H9 (cell line): ENCODE data around the gene NEAT1. TPM values are rescaled to one million over a fixed set of nuclear protein-coding genes. Genes with fewer than 3 reads are reported as not detected.

Source experiments
- DNase-seq: peaks from one replicate; pipeline ENCODE4 v3.0.0-alpha.2; 2017
- H2AFZ ChIP-seq: one replicate; pipeline ENCODE4 v1.6.1; 2013; ENCODE audit warnings: mild to moderate bottlenecking, low read length, control low read depth, moderate library complexity
- H2AK5ac ChIP-seq: 2 replicates; pipeline ENCODE4 v1.6.1; 2013; ENCODE audit warnings: low read length, control low read depth, mixed read lengths; ENCODE audit not compliant: insufficient read length
- H2BK120ac ChIP-seq: one replicate; pipeline ENCODE4 v1.6.1; 2013; ENCODE audit warnings: low read depth, mild to moderate bottlenecking, low read length, control low read depth, inconsistent platforms; ENCODE audit not compliant: poor library complexity, severe bottlenecking
- H2BK12ac ChIP-seq: 2 replicates; pipeline ENCODE4 v1.6.1; 2013; ENCODE audit warnings: low read length, control low read depth, mixed read lengths, low read depth; ENCODE audit not compliant: insufficient read length
- H2BK15ac ChIP-seq: 2 replicates; pipeline ENCODE4 v1.6.1; 2013; ENCODE audit warnings: low read depth, low read length, control low read depth
- H2BK20ac ChIP-seq: one replicate; pipeline ENCODE4 v1.6.1; 2013; ENCODE audit warnings: low read depth, mild to moderate bottlenecking, low read length, control low read depth, inconsistent platforms; ENCODE audit not compliant: poor library complexity, severe bottlenecking
- H2BK5ac ChIP-seq: 2 replicates; pipeline ENCODE4 v1.6.1; 2013; ENCODE audit warnings: low read length, control low read depth, mixed read lengths; ENCODE audit not compliant: insufficient read length
- H3K14ac ChIP-seq: 2 replicates; pipeline ENCODE4 v1.6.1; 2013; ENCODE audit warnings: low read length, control low read depth; ENCODE audit not compliant: insufficient read depth
- H3K18ac ChIP-seq: 2 replicates; pipeline ENCODE4 v1.6.1; 2013; ENCODE audit warnings: low read depth, mild to moderate bottlenecking, mixed read lengths, low read length, control low read depth; ENCODE audit not compliant: insufficient read length
- H3K23ac ChIP-seq: 2 replicates; pipeline ENCODE4 v1.6.1; 2013; ENCODE audit warnings: low read length, control low read depth, mixed read lengths, low read depth; ENCODE audit not compliant: insufficient read length
- H3K23me2 ChIP-seq: 2 replicates; pipeline ENCODE4 v1.6.1; 2013; ENCODE audit warnings: low read depth, mild to moderate bottlenecking, mixed read lengths, low read length, control low read depth; ENCODE audit not compliant: insufficient read length, poor library complexity, severe bottlenecking
- H3K27ac ChIP-seq: 2 replicates; pipeline ENCODE4 v1.5.1; 2013; ENCODE audit warnings: low read length, control low read depth, mixed read lengths, low read depth; ENCODE audit not compliant: insufficient read length
- H3K27me3 ChIP-seq: 2 replicates; pipeline ENCODE4 v1.6.1; 2013; ENCODE audit warnings: low read length, control low read depth, inconsistent platforms; ENCODE audit not compliant: insufficient read depth
- H3K4ac ChIP-seq: 2 replicates; pipeline ENCODE4 v1.6.1; 2013; ENCODE audit warnings: low read depth, mild to moderate bottlenecking, control low read depth, inconsistent platforms, low read length, moderate library complexity
- H3K4me1 ChIP-seq: 2 replicates; pipeline ENCODE4 v1.6.1; 2013; ENCODE audit warnings: low read length, control low read depth, inconsistent platforms; ENCODE audit not compliant: insufficient read depth
- H3K4me2 ChIP-seq: 2 replicates; pipeline ENCODE4 v1.6.1; 2013; ENCODE audit warnings: low read length, control low read depth, mixed read lengths; ENCODE audit not compliant: insufficient read length, insufficient read depth
- H3K56ac ChIP-seq: 2 replicates; pipeline ENCODE4 v1.6.1; 2013; ENCODE audit warnings: low read depth, mild to moderate bottlenecking, mixed read lengths, low read length, control low read depth; ENCODE audit not compliant: insufficient read length
- H3K79me1 ChIP-seq: 2 replicates; pipeline ENCODE4 v1.6.1; 2013; ENCODE audit warnings: low read depth, mild to moderate bottlenecking, moderate library complexity, low read length, control low read depth, inconsistent platforms; ENCODE audit not compliant: insufficient read depth, poor library complexity, severe bottlenecking
- H3K79me2 ChIP-seq: 2 replicates; pipeline ENCODE4 v1.6.1; 2013; ENCODE audit warnings: low read length, control low read depth, inconsistent platforms; ENCODE audit not compliant: insufficient read depth
- H3K9ac ChIP-seq: 2 replicates; pipeline ENCODE4 v1.6.1; 2013; ENCODE audit warnings: low read length, control low read depth, mixed read lengths; ENCODE audit not compliant: insufficient read length; ENCODE audit errors: extremely low read depth
- H3K9me3 ChIP-seq: one replicate; pipeline ENCODE4 v1.6.1; 2013; ENCODE audit warnings: low read depth, low read length, inconsistent platforms; ENCODE audit not compliant: control insufficient read depth
- H3T11ph ChIP-seq: one replicate; pipeline ENCODE4 v1.6.1; 2013; ENCODE audit warnings: mild to moderate bottlenecking, low read length, control low read depth, inconsistent platforms
- H4K20me1 ChIP-seq: one replicate; pipeline ENCODE4 v1.6.1; 2013; ENCODE audit not compliant: control insufficient read depth, insufficient read length, insufficient read depth
- H4K5ac ChIP-seq: 2 replicates; pipeline ENCODE4 v1.6.1; 2013; ENCODE audit warnings: low read depth, mild to moderate bottlenecking, mixed read lengths, low read length, control low read depth; ENCODE audit not compliant: insufficient read length
- H4K8ac ChIP-seq: replicated peaks from 2 replicates; pipeline ENCODE4 v1.6.1; 2013; ENCODE audit warnings: low read length, control low read depth, mixed read lengths, low read depth; ENCODE audit not compliant: insufficient read length
- H4K91ac ChIP-seq: 2 replicates; pipeline ENCODE4 v1.6.1; 2013; ENCODE audit warnings: low read depth, mild to moderate bottlenecking, moderate library complexity, mixed read lengths, low read length, control low read depth; ENCODE audit not compliant: insufficient read length
- H3K27ac Mint-ChIP-seq, 3 experiments: 2 replicates in 2 of 3; 3 replicates in 1 of 3; pipeline ENCODE4 v1.8.0; 2020 to 2021; ENCODE audit warnings: mixed read lengths in 3 of 3, mild to moderate bottlenecking in 1 of 3, moderate library complexity in 1 of 3
- H3K27me3 Mint-ChIP-seq: 2 replicates; pipeline ENCODE4 v1.8.0; 2021; ENCODE audit warnings: low read depth, mild to moderate bottlenecking, moderate library complexity, mixed read lengths
- H3K36me3 Mint-ChIP-seq, 3 experiments: 2 replicates in 2 of 3; 3 replicates in 1 of 3; pipeline ENCODE4 v1.8.0; 2020 to 2021; ENCODE audit warnings: low read depth in 3 of 3, mixed read lengths in 3 of 3; ENCODE audit not compliant: insufficient read depth in 1 of 3
- H3K4me1 Mint-ChIP-seq, 2 experiments: 2 replicates each; pipeline ENCODE4 v1.8.0; 2020; ENCODE audit warnings: mixed read lengths in 2 of 2
- H3K4me3 Mint-ChIP-seq, 2 experiments: 2 replicates in 1 of 2; 3 replicates in 1 of 2; pipeline ENCODE4 v1.8.0; 2020 to 2021; ENCODE audit warnings: mild to moderate bottlenecking in 2 of 2, mixed read lengths in 2 of 2, moderate library complexity in 1 of 2
- H3K9me3 Mint-ChIP-seq, 2 experiments: 2 replicates in 1 of 2; 3 replicates in 1 of 2; pipeline ENCODE4 v1.8.0; 2020; ENCODE audit warnings: mild to moderate bottlenecking in 2 of 2, mixed read lengths in 2 of 2, moderate library complexity in 1 of 2
- WGBS: extraction: QIAGEN DNeasy Blood & Tissue Kit; methylation state at CpG from one replicate; pipeline ENCODE4 v1.1.7; 2013; ENCODE audit warnings: missing lambda C conversion rate, low lambda C conversion rate, mixed read lengths; ENCODE audit not compliant: insufficient read length; ENCODE audit errors: extremely low coverage; 5-methylcytosine and 5-hydroxymethylcytosine counted together
- total RNA-seq: library from RNA; stranded (reverse); gene quantifications from 2 replicates; pipeline ENCODE4 v1.2.1, GENCODE V29; 2021
- TF ChIP-seq, protein P1 (sequence below): fragments of 200-600 bp; sonication (generic); conservative IDR thresholded peaks from 3 replicates; pipeline ENCODE4 v1.8.0; 2021; ENCODE audit warnings: antibody characterized with exemption, mild to moderate bottlenecking

Gene NEAT1
- total RNA-seq, 1 experiment from 2014 or later, result 12.7 TPM

DNA sequence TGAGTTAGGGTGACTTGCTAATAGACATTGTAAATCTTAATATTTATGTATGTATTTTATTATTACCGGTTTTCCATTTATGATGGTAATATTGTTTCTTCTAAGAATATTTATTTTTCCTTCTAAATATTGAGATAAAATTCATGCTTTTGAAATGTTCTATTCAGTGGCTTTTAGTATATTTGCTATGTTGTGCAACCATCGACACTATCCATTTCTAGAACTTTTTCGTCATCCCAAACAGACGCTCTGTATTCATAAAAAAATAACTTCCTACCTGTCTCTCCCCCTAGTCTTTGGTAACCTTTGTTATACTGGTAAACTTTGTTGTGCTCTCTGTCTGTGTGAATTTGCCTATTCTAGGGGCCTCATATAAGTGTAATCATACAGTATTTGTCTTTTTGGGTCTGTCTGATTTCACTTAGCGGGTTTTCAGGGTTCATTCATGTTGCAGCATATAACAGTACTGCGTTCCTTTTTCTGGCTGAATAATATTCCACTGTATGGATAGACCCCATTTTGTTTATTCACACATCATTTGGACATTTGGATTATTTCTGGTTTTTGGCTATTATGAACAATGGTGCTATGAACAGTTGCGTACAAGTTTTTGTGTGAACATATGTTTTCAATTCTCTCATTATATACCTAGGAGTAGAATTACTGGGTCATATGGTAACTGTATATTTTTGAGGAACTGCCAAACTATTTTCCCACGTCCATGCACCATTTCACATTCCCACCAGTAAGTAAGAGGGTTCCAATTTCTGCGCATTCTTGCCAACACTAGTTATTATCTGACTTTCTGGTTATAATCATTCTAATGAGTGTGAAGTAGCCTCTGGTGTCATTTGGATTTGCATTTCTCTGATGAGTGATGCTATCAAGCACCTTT lies 15.9 kb downstream of the NEAT1 start:
- Mint-ChIP-seq H3K4me1 (peaks cover 0 to 4% of the 10 kb centered on the region in 2 experiments; a peak in 2 of 4 replicates), H3K36me3 (no peaks in the 10 kb centered on the region), H3K4me3 (no peak overlapping the region), H3K9me3 (no peaks in the 10 kb centered on the region), H3K27me3 (peaks cover 3% of the 10 kb centered on the region; the same call in 1 of the 2 replicates), H3K27ac (no peak overlapping the region)
- Histone ChIP-seq H3K9me3 (no peaks in the 10 kb centered on the region), H2BK20ac (no peak overlapping the region), H2AK5ac (no peak overlapping the region), H3K9ac (no peak overlapping the region), H4K5ac (no peak overlapping the region), H3K23me2 (no peaks in the 10 kb centered on the region), H3K79me1 (no peaks in the 10 kb centered on the region), H4K20me1 (no peaks in the 10 kb centered on the region), H3T11ph (no peak overlapping the region), H4K91ac (no peak overlapping the region), H3K23ac (no peak overlapping the region), H2BK15ac (no peak overlapping the region), H3K27me3 (no peaks in the 10 kb centered on the region), H3K4me2 (no peak overlapping the region), H4K8ac (no peak overlapping the region), H2BK120ac (no peak overlapping the region), H3K18ac (no peak overlapping the region), H3K4me1 (no peaks in the 10 kb centered on the region), H2BK12ac (no peak overlapping the region), H3K4ac (no peak overlapping the region), H3K56ac (no peak overlapping the region), H3K27ac (no peak overlapping the region), H2BK5ac (no peak overlapping the region), H3K79me2 (no peaks in the 10 kb centered on the region), H2AFZ (no peak overlapping the region), H3K14ac (no peak overlapping the region)
- TF ChIP-seq, protein P1, sequence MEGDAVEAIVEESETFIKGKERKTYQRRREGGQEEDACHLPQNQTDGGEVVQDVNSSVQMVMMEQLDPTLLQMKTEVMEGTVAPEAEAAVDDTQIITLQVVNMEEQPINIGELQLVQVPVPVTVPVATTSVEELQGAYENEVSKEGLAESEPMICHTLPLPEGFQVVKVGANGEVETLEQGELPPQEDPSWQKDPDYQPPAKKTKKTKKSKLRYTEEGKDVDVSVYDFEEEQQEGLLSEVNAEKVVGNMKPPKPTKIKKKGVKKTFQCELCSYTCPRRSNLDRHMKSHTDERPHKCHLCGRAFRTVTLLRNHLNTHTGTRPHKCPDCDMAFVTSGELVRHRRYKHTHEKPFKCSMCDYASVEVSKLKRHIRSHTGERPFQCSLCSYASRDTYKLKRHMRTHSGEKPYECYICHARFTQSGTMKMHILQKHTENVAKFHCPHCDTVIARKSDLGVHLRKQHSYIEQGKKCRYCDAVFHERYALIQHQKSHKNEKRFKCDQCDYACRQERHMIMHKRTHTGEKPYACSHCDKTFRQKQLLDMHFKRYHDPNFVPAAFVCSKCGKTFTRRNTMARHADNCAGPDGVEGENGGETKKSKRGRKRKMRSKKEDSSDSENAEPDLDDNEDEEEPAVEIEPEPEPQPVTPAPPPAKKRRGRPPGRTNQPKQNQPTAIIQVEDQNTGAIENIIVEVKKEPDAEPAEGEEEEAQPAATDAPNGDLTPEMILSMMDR, result no peak
- DNase-seq, result no peak
- WGBS, result no CpG with 5 or more reads among the region's 9 CpGs
